ENCODE measurements around the gene ZBTB16.

ZBTB16 gene

GRCh38 chr11:114081641-114082414 is 22.3 kb downstream of the ZBTB16 start:
- no peak for TF ChIP-seq REST (IDR thresholded peaks at IDR 0.05; ENCODE audit: insufficient replicate concordance, low read depth)
- Histone ChIP-seq H3K27me3 (ENCODE audit: insufficient read depth, poor library complexity, severe bottlenecking) (no peaks in the 10 kb centered on the region), H3K4me3 (replicated peaks; ENCODE audit: insufficient read depth, low read length) (no peak overlapping the region), H3K27ac (replicated peaks) (peak overlapping the region; percentile 94)
- DNase-seq (ENCODE audit: low read depth in 1 of 2, low spot score in 1 of 2) = peak in 1 of 2 experiments; percentile 52

DNA sequence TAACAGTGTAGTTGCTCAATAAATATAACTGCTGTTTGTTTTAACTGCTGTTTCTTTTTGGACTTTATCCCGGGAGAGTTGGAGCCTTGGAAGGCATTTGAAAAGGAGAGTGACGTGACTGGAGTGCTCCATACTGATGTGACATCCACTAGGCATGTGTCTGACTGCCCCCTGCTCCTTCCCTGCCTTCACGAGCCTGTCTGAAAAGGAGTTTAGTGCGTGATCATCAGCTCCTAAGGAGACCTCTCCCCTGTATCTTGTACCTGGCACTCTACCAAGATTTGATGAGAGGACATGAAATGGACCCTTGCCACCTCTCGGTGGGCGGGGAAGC is 22.9 kb downstream of the ZBTB16 start:
- peak; percentile 70 to 80 for DNase-seq (ENCODE audit: low read depth in 1 of 2, low spot score in 1 of 2)
- Histone ChIP-seq H3K4me3 (replicated peaks; ENCODE audit: insufficient read depth, low read length) (no peak overlapping the region), H3K27ac (replicated peaks) (peak overlapping the region; percentile 94), H3K27me3 (ENCODE audit: insufficient read depth, poor library complexity, severe bottlenecking) (no peaks in the 10 kb centered on the region)
- TF ChIP-seq GABPA (IDR thresholded peaks at IDR 0.05; ENCODE audit: low read depth) = no peak
- TF ChIP-seq SPI1 (IDR thresholded peaks at IDR 0.05; ENCODE audit: borderline replicate concordance, low read depth) = no peak
- no peak for TF ChIP-seq POLR2AphosphoS5 (IDR thresholded peaks at IDR 0.05; ENCODE audit: low read depth)
- TF ChIP-seq REST (IDR thresholded peaks at IDR 0.05; ENCODE audit: insufficient replicate concordance, low read depth) = no peak
- no peak for TF ChIP-seq CTCF (IDR thresholded peaks at IDR 0.05; ENCODE audit: insufficient read depth, low read length)

DNA sequence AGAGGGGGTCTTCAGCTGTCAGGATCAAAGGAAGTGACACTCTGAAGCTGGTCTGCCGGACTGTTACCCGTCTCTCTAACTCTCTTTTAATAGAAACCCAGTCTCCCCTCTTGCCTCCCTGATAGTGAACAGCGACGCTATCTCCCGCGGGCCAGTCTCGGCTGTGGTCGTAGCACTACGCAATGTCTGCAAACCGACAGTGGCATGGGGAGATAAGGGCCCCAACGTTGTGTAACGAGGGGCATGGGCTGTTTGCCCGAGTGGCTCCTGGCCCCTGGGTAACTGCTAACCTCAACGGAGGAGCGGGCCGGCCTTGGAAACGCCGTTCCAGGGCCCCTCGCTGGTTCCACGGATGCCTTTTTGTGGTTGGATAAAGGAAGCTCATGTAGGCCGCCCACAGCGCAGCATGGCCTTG is 23.3 kb downstream of the ZBTB16 start:
- peak overlapping the region; percentile 94 for H3K27ac ChIP-seq (replicated peaks)
- peak; percentile 71 for TF ChIP-seq REST (IDR thresholded peaks at IDR 0.05; ENCODE audit: insufficient replicate concordance, low read depth)
- peak; percentile 100 for TF ChIP-seq POLR2AphosphoS5 (IDR thresholded peaks at IDR 0.05; ENCODE audit: low read depth)
- peak; percentile 29; the same call in 1 of the 2 replicates for TF ChIP-seq GABPA (IDR thresholded peaks at IDR 0.05; ENCODE audit: low read depth)
- no peak for TF ChIP-seq SPI1 (IDR thresholded peaks at IDR 0.05; ENCODE audit: borderline replicate concordance, low read depth)
- no peak for TF ChIP-seq CTCF (IDR thresholded peaks at IDR 0.05; ENCODE audit: insufficient read depth, low read length)
- H3K4me3 ChIP-seq (replicated peaks; ENCODE audit: insufficient read depth, low read length) = no peak overlapping the region

More for the DNA sequence above, 23.3 kb downstream of the ZBTB16 start:
- H3K27me3 ChIP-seq (ENCODE audit: insufficient read depth, poor library complexity, severe bottlenecking) = no peaks in the 10 kb centered on the region
- DNase-seq (ENCODE audit: low read depth in 1 of 2, low spot score in 1 of 2) = peak; percentile 95 to 99

Measured in HL-60 (cell line).